IPS-18a (cell line): ENCODE data around the gene CDH24.

Source experiments
- H3K27ac ChIP-seq: one replicate; pipeline ENCODE4 v1.5.1; 2013; ENCODE audit warnings: low read length
- H3K27me3 ChIP-seq: one replicate; pipeline ENCODE4 v1.6.1; 2013; ENCODE audit warnings: mild to moderate bottlenecking, low read length; ENCODE audit not compliant: control insufficient read depth, insufficient read depth
- H3K36me3 ChIP-seq: one replicate; pipeline ENCODE4 v1.6.1; 2013; ENCODE audit warnings: low read depth, low read length; ENCODE audit not compliant: control insufficient read depth
- H3K4me1 ChIP-seq: one replicate; pipeline ENCODE4 v1.6.1; 2013; ENCODE audit warnings: low read depth, low read length; ENCODE audit not compliant: control insufficient read depth
- H3K4me3 ChIP-seq: one replicate; pipeline ENCODE4 v1.5.1; 2013; ENCODE audit warnings: low read length
- H3K9ac ChIP-seq: one replicate; pipeline ENCODE4 v1.6.1; 2013; ENCODE audit warnings: mild to moderate bottlenecking, low read length, moderate library complexity
- H3K9me3 ChIP-seq: one replicate; pipeline ENCODE4 v1.6.1; 2013; ENCODE audit warnings: low read depth, low read length; ENCODE audit not compliant: control insufficient read depth

Gene CDH24

DNA sequence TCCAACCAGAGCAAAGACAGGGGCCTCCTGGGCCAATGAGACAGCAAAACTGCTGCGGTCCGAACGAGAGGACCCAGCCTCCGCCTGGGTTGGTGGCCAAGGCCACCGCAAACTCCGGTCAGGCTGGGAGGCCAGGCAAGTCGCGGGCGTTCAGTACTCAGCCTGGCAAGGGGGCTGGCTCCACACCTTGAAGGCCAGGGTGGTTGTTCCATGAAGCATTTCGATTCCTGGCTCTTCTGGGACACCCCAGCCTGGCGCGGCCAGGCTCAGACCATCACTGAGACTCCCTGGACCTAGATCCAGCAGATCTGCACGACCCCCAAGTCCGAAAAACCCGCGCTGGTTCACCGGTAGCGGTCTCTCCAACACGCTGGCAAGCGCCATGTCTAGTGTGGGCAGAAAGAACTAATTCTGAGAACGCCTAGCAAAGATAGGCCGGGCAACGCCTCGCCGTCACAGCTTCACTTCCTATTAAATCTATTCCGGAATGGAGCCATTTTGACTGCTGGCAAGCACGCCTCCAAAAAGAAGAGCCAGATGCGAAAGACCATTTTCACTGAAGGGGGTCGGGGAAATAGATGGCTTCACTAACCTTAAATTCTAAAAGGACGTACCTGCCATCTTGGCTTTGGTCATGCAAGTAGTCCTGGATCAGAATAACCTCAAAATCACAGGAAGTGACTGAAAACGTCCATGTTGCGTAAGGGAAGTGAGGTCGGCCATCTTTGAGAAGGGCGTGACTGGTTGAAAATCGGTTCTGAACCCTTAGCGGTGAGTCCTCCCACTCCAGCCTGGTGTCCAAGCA lies 22.6 kb downstream of the CDH24 start, which contains the start of gene PSMB5:
Gene PSMB5 (minus strand): TSS at position 403 of the 805 bp plus-strand sequence. CDS start 19 bp downstream, at position 384.
- Histone ChIP-seq H3K27ac (peak within 1 kb of the TSS; percentile 99), H3K9me3 (no peaks in the 10 kb centered on the region), H3K4me3 (peak within 1 kb of the TSS; percentile 93), H3K27me3 (no peaks in the 10 kb centered on the region), H3K36me3 (peaks cover 25% of the 10 kb centered on the region), H3K4me1 (peaks cover 8% of the 10 kb centered on the region), H3K9ac (peak within 1 kb of the TSS; percentile 98)

DNA sequence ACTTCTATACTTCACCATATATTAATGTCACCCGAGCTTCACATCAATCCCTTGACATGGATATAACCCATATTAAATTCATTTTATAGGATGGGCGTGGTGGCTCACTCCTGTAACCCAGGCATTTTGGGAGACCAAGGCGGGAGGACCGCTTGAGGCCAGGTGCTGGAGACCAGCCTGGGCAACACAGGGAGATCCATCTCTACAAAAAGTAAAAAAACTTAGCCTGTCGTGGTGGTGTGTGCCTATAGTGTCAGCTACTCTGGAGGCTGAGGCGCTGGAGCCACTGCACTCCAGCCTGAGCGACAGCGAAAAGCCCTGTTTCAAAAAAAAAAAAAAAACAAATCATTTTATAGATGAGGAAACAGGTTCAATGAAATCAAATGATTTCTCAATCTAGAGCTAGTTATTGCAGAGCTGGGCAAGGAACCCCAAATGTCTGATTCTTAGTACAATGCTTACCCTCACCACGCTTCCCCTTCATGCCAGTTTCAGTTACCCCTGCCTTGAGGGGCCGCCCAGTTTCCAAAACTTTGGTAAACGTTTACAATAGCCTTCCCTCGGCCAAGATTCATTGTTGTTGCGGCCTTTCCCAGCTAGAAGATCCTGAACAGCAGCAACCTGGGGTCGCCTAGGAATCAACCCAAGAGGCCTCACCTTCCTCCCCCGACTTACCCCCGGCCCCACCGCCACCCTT lies 23.4 kb downstream of the CDH24 start:
- no peaks in the 10 kb centered on the region for H3K9me3 ChIP-seq
- peak overlapping the region; percentile 98 for H3K9ac ChIP-seq
- H3K4me1 ChIP-seq = peaks cover 8% of the 10 kb centered on the region
- peaks cover 31% of the 10 kb centered on the region for H3K36me3 ChIP-seq
- H3K27me3 ChIP-seq = no peaks in the 10 kb centered on the region
- H3K4me3 ChIP-seq = peak overlapping the region; percentile 93
- H3K27ac ChIP-seq = peak overlapping the region; percentile 99

DNA sequence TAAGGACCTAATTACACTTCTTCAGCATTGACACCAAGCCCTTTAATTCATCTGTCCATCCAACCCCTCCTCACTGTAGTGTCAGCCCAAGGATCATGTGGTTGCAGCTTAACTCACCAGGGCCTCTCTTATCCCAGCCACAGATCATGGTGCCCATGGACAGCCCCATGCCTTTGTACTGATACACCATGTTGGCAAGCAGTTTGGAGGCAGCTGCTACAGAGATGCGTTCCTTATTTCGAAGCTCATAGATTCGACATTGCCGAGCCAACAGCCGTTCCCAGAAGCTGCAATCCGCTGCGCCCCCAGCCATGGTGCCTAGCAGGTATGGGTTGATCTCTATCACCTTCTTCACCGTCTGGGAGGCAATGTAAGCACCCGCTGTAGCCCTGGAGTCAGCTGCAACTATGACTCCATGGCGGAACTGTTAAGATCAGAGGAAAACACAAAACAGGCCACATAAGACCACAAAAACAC lies 24.0 kb downstream of the CDH24 start:
- no peak overlapping the region for H3K27ac ChIP-seq
- H3K9ac ChIP-seq = peak overlapping the region; percentile 98
- H3K4me1 ChIP-seq = peaks cover 8% of the 10 kb centered on the region
- peaks cover 37% of the 10 kb centered on the region for H3K36me3 ChIP-seq
- H3K4me3 ChIP-seq = peak overlapping the region; percentile 93
- H3K27me3 ChIP-seq = no peaks in the 10 kb centered on the region
- no peaks in the 10 kb centered on the region for H3K9me3 ChIP-seq

DNA sequence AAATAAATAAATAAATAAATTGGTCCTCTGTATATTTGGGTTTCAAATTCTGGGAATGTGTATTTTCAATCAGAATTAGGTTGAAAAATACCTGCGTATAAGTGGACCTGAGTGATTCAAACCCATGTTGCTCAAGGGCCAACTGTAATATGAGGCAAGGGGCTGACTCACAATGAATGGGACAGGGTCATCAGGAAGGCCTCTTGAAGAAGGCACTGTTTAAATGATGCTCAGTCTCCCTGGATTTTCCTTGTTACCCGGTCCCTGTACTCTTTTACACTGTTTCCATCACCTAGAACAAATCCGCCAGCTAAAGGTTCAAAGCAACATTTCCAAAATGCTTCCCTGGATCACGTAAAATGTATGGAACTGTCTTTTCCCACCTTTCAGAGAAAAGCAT lies 26.4 kb downstream of the CDH24 start:
- H3K4me1 ChIP-seq = peaks cover 8% of the 10 kb centered on the region
- H3K36me3 ChIP-seq = peaks cover 49% of the 10 kb centered on the region
- no peak overlapping the region for H3K4me3 ChIP-seq
- no peaks in the 10 kb centered on the region for H3K9me3 ChIP-seq
- no peak overlapping the region for H3K27ac ChIP-seq
- H3K9ac ChIP-seq = no peak overlapping the region
- H3K27me3 ChIP-seq = no peaks in the 10 kb centered on the region

DNA sequence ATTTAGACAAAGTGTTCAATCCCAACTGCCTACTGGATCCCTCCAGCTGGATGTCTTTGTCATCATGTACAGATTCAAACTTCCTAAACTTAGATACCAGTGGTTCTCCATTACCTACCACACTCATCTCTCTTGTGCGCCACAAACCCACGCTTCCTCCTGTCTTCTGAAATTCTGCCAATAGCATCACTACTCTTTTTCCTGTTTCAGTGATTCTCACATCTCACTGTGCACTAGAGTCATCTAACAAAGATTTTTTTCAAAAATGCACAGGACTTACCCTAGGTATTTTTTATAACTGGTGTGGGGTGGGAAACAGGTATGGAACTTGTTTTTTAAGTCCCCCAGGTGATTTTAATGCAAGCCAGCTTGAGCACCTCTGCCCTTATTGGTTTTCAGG lies 28.5 kb downstream of the CDH24 start:
- Histone ChIP-seq H3K4me3 (no peak overlapping the region), H3K27me3 (no peaks in the 10 kb centered on the region), H3K27ac (no peak overlapping the region), H3K36me3 (peaks cover 62% of the 10 kb centered on the region), H3K4me1 (peaks cover 5% of the 10 kb centered on the region), H3K9me3 (no peaks in the 10 kb centered on the region), H3K9ac (no peak overlapping the region)

DNA sequence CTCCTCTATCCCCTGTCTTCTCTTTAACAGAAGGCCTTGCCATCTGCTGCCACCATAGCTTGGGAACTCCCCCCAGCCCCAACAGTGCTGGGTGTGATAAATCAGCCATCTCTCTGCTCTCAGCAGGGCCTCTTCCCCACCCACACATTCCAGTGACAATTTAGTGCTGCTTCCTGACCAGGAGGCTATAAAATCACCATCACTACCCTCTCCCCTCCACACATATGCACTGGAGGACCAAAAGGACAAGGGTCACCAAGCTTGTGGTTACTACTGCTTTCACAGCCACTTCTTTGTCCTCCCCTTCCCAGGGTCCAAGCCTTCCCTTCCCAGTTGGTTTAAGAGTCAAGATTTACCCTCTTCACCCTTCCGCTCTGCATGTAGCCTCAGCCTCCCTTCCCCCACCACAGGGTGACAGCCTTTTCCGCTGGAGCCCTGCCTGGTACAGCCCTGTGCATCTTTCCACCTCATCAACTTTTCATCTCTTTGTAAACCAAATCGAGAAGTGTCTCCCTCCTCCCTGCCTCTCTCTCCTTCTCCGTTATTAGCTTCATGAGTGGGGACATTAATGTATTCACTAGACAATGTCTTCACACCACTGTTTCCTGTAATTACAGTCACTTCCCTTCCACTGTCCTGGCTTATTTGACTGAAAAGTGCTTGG lies 32.0 kb downstream of the CDH24 start:
- H3K36me3 ChIP-seq = peaks cover 38% of the 10 kb centered on the region
- H3K27me3 ChIP-seq = no peaks in the 10 kb centered on the region
- no peaks in the 10 kb centered on the region for H3K9me3 ChIP-seq
- H3K27ac ChIP-seq = no peak overlapping the region
- H3K4me3 ChIP-seq = no peak overlapping the region
- no peak overlapping the region for H3K9ac ChIP-seq
- H3K4me1 ChIP-seq = no peaks in the 10 kb centered on the region

DNA sequence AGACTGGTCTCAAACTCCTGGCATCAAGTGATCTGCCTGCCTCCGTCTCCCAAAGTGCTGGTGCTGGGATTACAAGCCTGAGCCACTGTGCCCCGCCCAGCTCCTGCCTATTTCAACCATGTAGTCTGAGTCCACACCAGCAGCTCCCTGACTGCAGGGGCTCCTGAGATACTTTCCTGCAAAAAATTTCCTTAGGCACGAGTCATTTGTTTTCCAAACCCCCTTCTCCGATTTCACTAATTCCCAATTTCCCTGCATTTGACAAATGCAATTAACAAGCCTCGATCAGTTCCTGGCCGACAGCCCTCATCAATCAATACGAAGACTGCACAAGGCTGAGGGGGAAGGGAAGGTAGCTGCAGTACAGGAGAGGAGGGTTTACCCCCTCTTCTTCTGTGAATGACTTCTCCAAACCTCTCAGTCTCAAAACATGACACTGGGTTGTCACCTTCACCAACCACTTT lies 32.7 kb downstream of the CDH24 start:
- no peaks in the 10 kb centered on the region for H3K4me1 ChIP-seq
- H3K4me3 ChIP-seq = no peak overlapping the region
- H3K27me3 ChIP-seq = no peaks in the 10 kb centered on the region
- no peak overlapping the region for H3K9ac ChIP-seq
- peaks cover 38% of the 10 kb centered on the region for H3K36me3 ChIP-seq
- no peaks in the 10 kb centered on the region for H3K9me3 ChIP-seq
- H3K27ac ChIP-seq = no peak overlapping the region

DNA sequence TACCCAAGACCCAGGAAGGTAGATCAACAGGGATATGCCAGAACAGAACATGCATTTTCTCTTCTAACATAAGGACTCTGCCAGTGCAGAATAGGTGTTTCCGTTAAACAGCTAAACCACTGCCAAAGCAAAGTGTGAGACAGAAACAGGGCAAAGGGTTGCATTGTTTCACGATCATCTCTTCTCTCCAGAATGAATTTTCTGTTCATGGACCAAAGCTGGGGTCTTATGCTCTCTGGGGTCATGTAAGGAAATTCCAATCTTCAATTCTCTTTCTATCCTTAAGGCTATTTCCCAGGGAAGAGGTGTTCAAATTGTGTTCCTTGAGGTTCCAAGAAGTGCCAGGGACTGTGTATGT lies 33.5 kb downstream of the CDH24 start:
- Histone ChIP-seq H3K27ac (no peak overlapping the region), H3K4me1 (no peaks in the 10 kb centered on the region), H3K27me3 (no peaks in the 10 kb centered on the region), H3K9me3 (no peaks in the 10 kb centered on the region), H3K4me3 (no peak overlapping the region), H3K9ac (no peak overlapping the region), H3K36me3 (peaks cover 30% of the 10 kb centered on the region)

DNA sequence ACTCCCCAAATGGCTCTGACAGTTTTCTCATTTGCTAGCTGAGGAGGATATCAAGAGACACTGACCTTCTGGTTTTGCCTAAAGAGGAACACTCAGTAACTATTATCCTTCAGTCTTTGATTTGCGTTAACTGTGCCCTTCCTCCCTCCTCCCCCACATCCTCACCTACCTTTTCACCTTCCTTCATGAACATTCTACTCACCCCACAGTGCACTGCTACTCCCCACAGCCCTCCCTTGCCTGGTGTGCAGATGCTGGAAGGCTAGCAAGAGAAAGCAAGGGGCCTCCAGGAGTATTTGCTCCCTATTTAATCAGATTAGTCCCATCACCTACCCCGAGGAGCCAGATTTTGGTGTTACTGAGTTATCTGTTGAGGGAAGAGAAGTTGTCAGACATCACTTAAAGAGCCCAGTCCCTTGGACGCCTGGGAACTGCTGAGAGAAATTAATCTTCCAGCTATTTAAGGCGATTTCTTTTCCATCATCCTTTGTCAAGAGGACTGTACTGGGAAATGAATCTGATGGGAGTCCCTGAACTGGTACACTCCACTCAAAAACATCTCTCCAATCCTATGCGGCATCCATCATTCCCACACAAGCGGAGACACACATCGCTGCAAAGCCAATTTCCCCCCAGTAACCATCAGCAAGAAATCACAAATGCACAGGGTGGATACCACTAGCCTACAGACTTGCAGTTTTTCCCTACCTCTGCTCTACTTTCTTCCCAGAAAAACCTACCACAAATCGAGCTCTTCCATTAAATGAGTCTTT lies 34.1 kb downstream of the CDH24 start:
- no peak overlapping the region for H3K9ac ChIP-seq
- no peak overlapping the region for H3K27ac ChIP-seq
- no peaks in the 10 kb centered on the region for H3K4me1 ChIP-seq
- H3K9me3 ChIP-seq = no peaks in the 10 kb centered on the region
- no peaks in the 10 kb centered on the region for H3K27me3 ChIP-seq
- no peak overlapping the region for H3K4me3 ChIP-seq
- peaks cover 25% of the 10 kb centered on the region for H3K36me3 ChIP-seq

DNA sequence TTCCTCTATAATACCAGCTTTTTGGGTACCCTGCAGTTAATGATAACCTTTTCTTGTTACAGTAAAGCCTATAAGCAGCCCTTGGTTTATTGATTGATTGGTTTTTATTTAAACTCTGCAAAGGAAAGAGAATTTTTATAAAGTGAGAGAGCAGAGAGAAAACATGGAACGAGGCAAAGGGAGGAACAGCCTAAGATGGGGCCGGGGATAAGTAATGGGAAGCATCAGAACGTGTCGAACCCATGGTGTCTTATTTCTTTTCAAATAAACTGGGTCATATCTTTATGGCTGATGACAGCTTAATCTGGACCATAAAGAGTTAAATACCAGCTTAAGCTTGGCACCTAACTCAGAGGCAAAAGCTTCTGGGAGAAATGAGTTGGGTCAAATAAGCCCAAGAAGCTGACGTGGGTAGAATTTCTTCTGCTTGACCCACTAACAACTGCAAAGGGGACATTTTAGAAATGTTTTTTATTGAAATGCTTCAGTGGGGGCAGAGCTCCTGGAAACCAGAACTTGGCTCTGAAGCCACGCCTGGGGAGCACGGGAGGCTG lies 35.4 kb downstream of the CDH24 start:
- Histone ChIP-seq H3K27ac (no peak overlapping the region), H3K36me3 (peaks cover 19% of the 10 kb centered on the region)

More for the DNA sequence above, 35.4 kb downstream of the CDH24 start:
- Histone ChIP-seq H3K4me1 (no peaks in the 10 kb centered on the region), H3K4me3 (no peak overlapping the region), H3K9me3 (no peaks in the 10 kb centered on the region), H3K27me3 (no peaks in the 10 kb centered on the region), H3K9ac (no peak overlapping the region)
